Ovary (tissue), 3 donors: ENCODE data around the gene ITIH1.

Source experiments
- EP300 ChIP-seq: sonication (generic); formaldehyde crosslinking; IDR thresholded peaks from one replicate; pipeline ENCODE4 v1.6.1; 2017; ENCODE audit warnings: antibody characterized with exemption
- POLR2A ChIP-seq: fragments of 450-650 bp; IDR thresholded peaks from one replicate; pipeline ENCODE4 v1.6.1; 2017; ENCODE audit warnings: antibody characterized with exemption, mild to moderate bottlenecking, moderate library complexity
- TF ChIP-seq, protein P1 (sequence below), 3 donors: fragments of 450-650 bp in 2 of 3; fragments of 200-600 bp in 1 of 3; IDR thresholded peaks; one replicate each; pipeline versions ENCODE4 v1.5.1 to v1.8.0; 2016 to 2022; ENCODE audit warnings: antibody characterized with exemption in 3 of 3, mild to moderate bottlenecking in 1 of 3
- donor health status: DM: no; HTN: no; CAD: no.

- TF ChIP-seq, protein P1, sequence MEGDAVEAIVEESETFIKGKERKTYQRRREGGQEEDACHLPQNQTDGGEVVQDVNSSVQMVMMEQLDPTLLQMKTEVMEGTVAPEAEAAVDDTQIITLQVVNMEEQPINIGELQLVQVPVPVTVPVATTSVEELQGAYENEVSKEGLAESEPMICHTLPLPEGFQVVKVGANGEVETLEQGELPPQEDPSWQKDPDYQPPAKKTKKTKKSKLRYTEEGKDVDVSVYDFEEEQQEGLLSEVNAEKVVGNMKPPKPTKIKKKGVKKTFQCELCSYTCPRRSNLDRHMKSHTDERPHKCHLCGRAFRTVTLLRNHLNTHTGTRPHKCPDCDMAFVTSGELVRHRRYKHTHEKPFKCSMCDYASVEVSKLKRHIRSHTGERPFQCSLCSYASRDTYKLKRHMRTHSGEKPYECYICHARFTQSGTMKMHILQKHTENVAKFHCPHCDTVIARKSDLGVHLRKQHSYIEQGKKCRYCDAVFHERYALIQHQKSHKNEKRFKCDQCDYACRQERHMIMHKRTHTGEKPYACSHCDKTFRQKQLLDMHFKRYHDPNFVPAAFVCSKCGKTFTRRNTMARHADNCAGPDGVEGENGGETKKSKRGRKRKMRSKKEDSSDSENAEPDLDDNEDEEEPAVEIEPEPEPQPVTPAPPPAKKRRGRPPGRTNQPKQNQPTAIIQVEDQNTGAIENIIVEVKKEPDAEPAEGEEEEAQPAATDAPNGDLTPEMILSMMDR (IDR thresholded peaks at IDR 0.05), result no peak
- no peak for TF ChIP-seq POLR2A
- TF ChIP-seq EP300, result no peak
Observed at GRCh38 chr3:52798978-52799476, 21.6 kb downstream of the ITIH1 start.
